GM18951 (cell line): ENCODE results near the gene ANKRD10.

Experiments
- POLR2A ChIP-seq: IDR thresholded peaks from 4 replicates; pipeline ENCODE4 v1.6.1; 2011; ENCODE audit warnings: mild to moderate bottlenecking; ENCODE audit not compliant: insufficient read length, insufficient read depth; ENCODE audit errors: extremely low read depth
- in situ Hi-C: fragments of 300-500 bp; cut with MboI; formaldehyde crosslinking; loops from one replicate; pipeline ENCODE4 v1.12.0; 2022; ENCODE audit warnings: low sequenced_read_pairs, mixed read lengths, inconsistent platforms; ENCODE audit not compliant: unreplicated experiment

The ANKRD10 gene

GRCh38 chr13:110915874-110916206, 971 bp upstream of the ANKRD10 start:
- in situ Hi-C loops, result loop anchor here (25.0 kb wide), 1 partner anchor 296 kb away; no protein-coding TSS in a partner anchor
- no peak for TF ChIP-seq POLR2A

- TF ChIP-seq POLR2A, result peak; percentile 71
- in situ Hi-C loops, result loop anchor here (25.0 kb wide), 1 partner anchor 298 kb away; no protein-coding TSS in a partner anchor
Measured at GRCh38 chr13:110914331-110915056, 375 bp downstream of the ANKRD10 start.

GRCh38 chr13:110914081-110914330, 863 bp downstream of the ANKRD10 start:
- in situ Hi-C loops, result loop anchor here (25.0 kb wide), 1 partner anchor 298 kb away; no protein-coding TSS in a partner anchor
- TF ChIP-seq POLR2A, result no peak

GRCh38 chr13:110913322-110914080, 1.4 kb downstream of the ANKRD10 start:
- in situ Hi-C loops, result loop anchor here (25.0 kb wide), 1 partner anchor 299 kb away; no protein-coding TSS in a partner anchor

GRCh38 chr13:110912651-110913051, 2.2 kb downstream of the ANKRD10 start:
- in situ Hi-C loops, result loop anchor here (25.0 kb wide), 1 partner anchor 300 kb away; no protein-coding TSS in a partner anchor
- no peak for TF ChIP-seq POLR2A

More at GRCh38 chr13:110913322-110914080, 1.4 kb downstream of the ANKRD10 start:
- TF ChIP-seq POLR2A, result no peak

- TF ChIP-seq POLR2A, result no peak
- in situ Hi-C loops, result loop anchor here (25.0 kb wide), 1 partner anchor 300 kb away; no protein-coding TSS in a partner anchor
Measured at GRCh38 chr13:110911880-110912279, 3.0 kb downstream of the ANKRD10 start.

- no peak for TF ChIP-seq POLR2A
- in situ Hi-C loops, result loop anchor here (25.0 kb wide), 1 partner anchor 302 kb away; no protein-coding TSS in a partner anchor
Measured at GRCh38 chr13:110910013-110910890, 4.6 kb downstream of the ANKRD10 start.

- no peak for TF ChIP-seq POLR2A
- in situ Hi-C loops, result loop anchor here (25.0 kb wide), 1 partner anchor 304 kb away; no protein-coding TSS in a partner anchor
Measured at GRCh38 chr13:110907951-110908898, 6.6 kb downstream of the ANKRD10 start.

- TF ChIP-seq POLR2A, result no peak
Measured at GRCh38 chr13:110907301-110907700, 7.6 kb downstream of the ANKRD10 start.

GRCh38 chr13:110904748-110905147, 10.1 kb downstream of the ANKRD10 start:
- in situ Hi-C loops, result loop anchor here (25.0 kb wide), 1 partner anchor 308 kb away; no protein-coding TSS in a partner anchor
- TF ChIP-seq POLR2A, result no peak

More at GRCh38 chr13:110907301-110907700, 7.6 kb downstream of the ANKRD10 start:
- in situ Hi-C loops, result loop anchor here (25.0 kb wide), 1 partner anchor 305 kb away; no protein-coding TSS in a partner anchor

GRCh38 chr13:110902370-110902769, 12.5 kb downstream of the ANKRD10 start:
- in situ Hi-C loops, result loop anchor here (25.0 kb wide), 1 partner anchor 310 kb away; no protein-coding TSS in a partner anchor
- no peak for TF ChIP-seq POLR2A

GRCh38 chr13:110897521-110897920, 17.3 kb downstream of the ANKRD10 start:
- in situ Hi-C loops, result no loop called here

More at GRCh38 chr13:110897521-110897920, 17.3 kb downstream of the ANKRD10 start:
- TF ChIP-seq POLR2A, result no peak
